Measurements from ENCODE around the gene VWC2L. TPM values are rescaled to one million over a fixed set of nuclear protein-coding genes. Genes with fewer than 3 reads are reported as not detected.

VWC2L gene
- total RNA-seq, 2 donors from 2014 or later, result not detected

GRCh38 chr2:214560176-214560575 lies 149.3 kb downstream of the VWC2L start:
- Histone ChIP-seq H3K4me3 (ENCODE audit: low read length) (no peak overlapping the region), H3K27me3 (ENCODE audit: control insufficient read depth, insufficient read depth, low read length, poor library complexity, severe bottlenecking) (no peaks in the 10 kb centered on the region), H3K9me3 (ENCODE audit: control insufficient read depth, low read length) (no peaks in the 10 kb centered on the region), H3K9ac (ENCODE audit: extremely low read depth, low read length, poor library complexity, severe bottlenecking) (no peak overlapping the region), H3K27ac (ENCODE audit: low read depth, low read length) (no peak overlapping the region), H3K36me3 (ENCODE audit: control insufficient read depth, insufficient read depth, low read length) (no peaks in the 10 kb centered on the region), H3K4me1 (ENCODE audit: control insufficient read depth, insufficient read depth, low read length) (no peaks in the 10 kb centered on the region)
- H3K4me3 Mint-ChIP-seq, result no peak overlapping the region
- no peak for DNase-seq
- H3K27me3 Mint-ChIP-seq (ENCODE audit: insufficient read depth), result no peaks in the 10 kb centered on the region
- TF ChIP-seq CTCF (conservative IDR thresholded peaks at IDR 0.05), result no peak
- peaks cover 14% of the 10 kb centered on the region for H3K9me3 Mint-ChIP-seq
- no peaks in the 10 kb centered on the region for H3K36me3 Mint-ChIP-seq (ENCODE audit: low read depth)
- WGBS, 2 experiments (ENCODE audit: insufficient coverage in 1 of 2, insufficient read length in 1 of 2), result 91% methylated on average over 4 of the region's 4 CpGs; no CpG with 5 or more reads in 1 of the 2 experiments
- H3K4me1 Mint-ChIP-seq, result no peaks in the 10 kb centered on the region
- no peak overlapping the region for H3K27ac Mint-ChIP-seq

GRCh38 chr2:214560618-214561190 lies 149.8 kb downstream of the VWC2L start:
- Histone ChIP-seq H3K36me3 (ENCODE audit: control insufficient read depth, insufficient read depth, low read length) (no peaks in the 10 kb centered on the region), H3K4me1 (ENCODE audit: control insufficient read depth, insufficient read depth, low read length) (no peaks in the 10 kb centered on the region), H3K9me3 (ENCODE audit: control insufficient read depth, low read length) (no peaks in the 10 kb centered on the region), H3K9ac (ENCODE audit: extremely low read depth, low read length, poor library complexity, severe bottlenecking) (no peak overlapping the region), H3K27me3 (ENCODE audit: control insufficient read depth, insufficient read depth, low read length, poor library complexity, severe bottlenecking) (no peaks in the 10 kb centered on the region), H3K4me3 (ENCODE audit: low read length) (no peak overlapping the region), H3K27ac (ENCODE audit: low read depth, low read length) (no peak overlapping the region)
- WGBS, 2 experiments (ENCODE audit: insufficient coverage in 1 of 2, insufficient read length in 1 of 2), result 92% methylated on average over 1 of the region's 1 CpG; no CpG with 5 or more reads in 1 of the 2 experiments
- no peaks in the 10 kb centered on the region for H3K36me3 Mint-ChIP-seq (ENCODE audit: low read depth)
- no peaks in the 10 kb centered on the region for H3K27me3 Mint-ChIP-seq (ENCODE audit: insufficient read depth)
- H3K9me3 Mint-ChIP-seq, result peaks cover 14% of the 10 kb centered on the region
- no peak for TF ChIP-seq CTCF (conservative IDR thresholded peaks at IDR 0.05)
- H3K27ac Mint-ChIP-seq, result no peak overlapping the region
- no peak for DNase-seq
- H3K4me1 Mint-ChIP-seq, result no peaks in the 10 kb centered on the region
- no peak overlapping the region for H3K4me3 Mint-ChIP-seq

- Mint-ChIP-seq H3K4me3 (no peak overlapping the region), H3K27me3 (ENCODE audit: insufficient read depth) (no peaks in the 10 kb centered on the region), H3K4me1 (no peaks in the 10 kb centered on the region), H3K27ac (no peak overlapping the region), H3K9me3 (peaks cover 9% of the 10 kb centered on the region), H3K36me3 (ENCODE audit: low read depth) (no peaks in the 10 kb centered on the region)
- Histone ChIP-seq H3K27ac (ENCODE audit: low read depth, low read length) (no peak overlapping the region), H3K4me1 (ENCODE audit: control insufficient read depth, insufficient read depth, low read length) (no peaks in the 10 kb centered on the region), H3K36me3 (ENCODE audit: control insufficient read depth, insufficient read depth, low read length) (no peaks in the 10 kb centered on the region), H3K27me3 (ENCODE audit: control insufficient read depth, insufficient read depth, low read length, poor library complexity, severe bottlenecking) (no peaks in the 10 kb centered on the region), H3K9ac (ENCODE audit: extremely low read depth, low read length, poor library complexity, severe bottlenecking) (no peak overlapping the region), H3K4me3 (ENCODE audit: low read length) (no peak overlapping the region), H3K9me3 (ENCODE audit: control insufficient read depth, low read length) (no peaks in the 10 kb centered on the region)
- whole genome bisulfite sequencing, 2 experiments (ENCODE audit: insufficient coverage in 1 of 2, insufficient read length in 1 of 2), result 89% methylated on average over 1 of the region's 1 CpG; no CpG with 5 or more reads in 1 of the 2 experiments
- no peak for TF ChIP-seq CTCF (conservative IDR thresholded peaks at IDR 0.05)
- no peak for DNase-seq
Observed at GRCh38 chr2:214565246-214565645, 154.4 kb downstream of the VWC2L start.

Measured in endodermal cell (in vitro differentiated cells).